Karpas-422 (cell line): Measurements from ENCODE around the gene SPOP. TPM values are rescaled to one million over a fixed set of nuclear protein-coding genes. Genes with fewer than 3 reads are reported as not detected.

ENCODE experiments used
- DNase-seq: peaks from one replicate; pipeline ENCODE4 v3.0.0-alpha.2; 2015
- H2AFZ ChIP-seq: fragments of 200-600 bp; sonication (generic); 2 replicates; pipeline ENCODE4 v1.6.1; 2014; ENCODE audit warnings: antibody characterized with exemption, low read length, mixed read lengths
- H3K27ac ChIP-seq: fragments of 200-600 bp; sonication (generic); 2 replicates; pipeline ENCODE4 v1.5.1; 2014; ENCODE audit warnings: mild to moderate bottlenecking, low read length, moderate library complexity
- H3K27me3 ChIP-seq: fragments of 200-600 bp; sonication (generic); 2 replicates; pipeline ENCODE4 v1.6.1; 2014; ENCODE audit warnings: low read length, mixed read lengths
- H3K36me3 ChIP-seq: fragments of 200-600 bp; sonication (generic); 2 replicates; pipeline ENCODE4 v1.6.1; 2014; ENCODE audit warnings: low read length, mixed read lengths; ENCODE audit not compliant: insufficient read depth
- H3K4me1 ChIP-seq: fragments of 200-600 bp; sonication (generic); 2 replicates; pipeline ENCODE4 v1.6.1; 2014; ENCODE audit warnings: mild to moderate bottlenecking, low read length, mixed read lengths
- H3K4me2 ChIP-seq: fragments of 200-600 bp; sonication (generic); 2 replicates; pipeline ENCODE4 v1.6.1; 2014; ENCODE audit warnings: low read length, low read depth, mild to moderate bottlenecking; ENCODE audit not compliant: poor library complexity, severe bottlenecking
- H3K4me3 ChIP-seq: fragments of 200-600 bp; sonication (generic); 2 replicates; pipeline ENCODE4 v1.5.1; 2014; ENCODE audit warnings: mild to moderate bottlenecking, antibody characterized with exemption, low read length, mixed read lengths
- H3K79me2 ChIP-seq: fragments of 200-600 bp; sonication (generic); 2 replicates; pipeline ENCODE4 v1.6.1; 2014; ENCODE audit warnings: mild to moderate bottlenecking, low read length, mixed read lengths
- H3K9ac ChIP-seq: fragments of 200-600 bp; sonication (generic); 2 replicates; pipeline ENCODE4 v1.6.0; 2014; ENCODE audit warnings: low read length
- H3K9me2 ChIP-seq: fragments of 200-600 bp; sonication (generic), shearing (Covaris generic); replicated peaks from 2 replicates; pipeline ENCODE4 v1.6.0; 2014; ENCODE audit warnings: mild to moderate bottlenecking, low read length, moderate library complexity; ENCODE audit not compliant: insufficient read depth
- H3K9me3 ChIP-seq: fragments of 300-700, 200-600 bp; sonication (generic); 2 replicates; pipeline ENCODE4 v1.6.1; 2014; ENCODE audit warnings: low read length, mixed read lengths
- H4K20me1 ChIP-seq: fragments of 200-600 bp; sonication (generic); 2 replicates; pipeline ENCODE4 v1.6.1; 2014; ENCODE audit warnings: mild to moderate bottlenecking, antibody characterized with exemption, low read length, low read depth; ENCODE audit not compliant: insufficient read depth
- total RNA-seq: library from RNA; depleted of rRNA; stranded (reverse); fragments of >200 nt; shearing (Covaris generic); gene quantifications from 2 replicates; pipeline ENCODE4 v1.2.3, GENCODE V29; 2014; ENCODE audit warnings: low replicate concordance

SPOP gene
- total RNA-seq, 1 experiment from 2014 or later = 49.0 TPM

GRCh38 chr17:49715717-49716279 is 37.9 kb upstream of the SPOP start:
- Histone ChIP-seq H3K4me1 (no peaks in the 10 kb centered on the region), H3K36me3 (no peaks in the 10 kb centered on the region), H3K9me2 (no peaks in the 10 kb centered on the region)

DNA sequence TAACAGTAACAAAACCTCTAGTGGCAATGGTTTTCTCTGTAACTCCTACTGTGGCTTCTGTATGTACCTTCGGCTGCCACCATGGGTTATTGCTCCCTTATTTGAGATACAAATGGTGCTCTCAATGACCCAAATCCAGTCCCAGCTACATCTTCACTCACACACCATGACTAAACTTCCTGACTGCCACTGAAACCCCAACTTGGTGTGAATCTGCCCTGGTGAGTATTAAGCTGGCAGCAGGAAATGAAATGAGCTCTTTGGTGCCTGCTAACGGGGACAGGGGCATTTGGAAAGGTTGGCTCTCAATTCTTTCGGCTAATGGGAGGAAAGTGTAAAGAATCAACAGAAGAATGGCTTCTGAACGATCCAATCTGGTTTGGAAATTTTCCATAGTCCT is 37.3 kb upstream of the SPOP start:
- Histone ChIP-seq H3K27ac (no peak overlapping the region), H3K4me2 (no peak overlapping the region), H3K36me3 (no peaks in the 10 kb centered on the region), H3K79me2 (no peaks in the 10 kb centered on the region), H3K4me3 (no peak overlapping the region), H3K27me3 (no peaks in the 10 kb centered on the region; the same call in 1 of the 2 replicates), H3K9me2 (no peaks in the 10 kb centered on the region), H2AFZ (no peak overlapping the region), H3K9me3 (no peaks in the 10 kb centered on the region), H3K9ac (no peak overlapping the region), H4K20me1 (no peaks in the 10 kb centered on the region), H3K4me1 (no peaks in the 10 kb centered on the region)
- no peak for DNase-seq

More at GRCh38 chr17:49715717-49716279, 37.9 kb upstream of the SPOP start:
- H3K9ac ChIP-seq = no peak overlapping the region
- H3K27me3 ChIP-seq = no peaks in the 10 kb centered on the region; the same call in 1 of the 2 replicates
- H4K20me1 ChIP-seq = no peaks in the 10 kb centered on the region
- no peak overlapping the region for H3K4me3 ChIP-seq
- H2AFZ ChIP-seq = no peak overlapping the region
- no peaks in the 10 kb centered on the region for H3K79me2 ChIP-seq
- DNase-seq = no peak
- no peak overlapping the region for H3K4me2 ChIP-seq
- no peaks in the 10 kb centered on the region for H3K9me3 ChIP-seq
- no peak overlapping the region for H3K27ac ChIP-seq

GRCh38 chr17:49708515-49709183 is 30.8 kb upstream of the SPOP start:
- DNase-seq = no peak
- Histone ChIP-seq H3K36me3 (peaks cover 18% of the 10 kb centered on the region; the same call in 1 of the 2 replicates), H3K27me3 (no peaks in the 10 kb centered on the region), H3K4me2 (peak overlapping the region; percentile 64), H3K4me3 (peak overlapping the region; percentile 97), H4K20me1 (no peaks in the 10 kb centered on the region), H3K27ac (no peak overlapping the region), H3K9me3 (no peaks in the 10 kb centered on the region), H3K79me2 (peaks cover 27% of the 10 kb centered on the region), H2AFZ (peak overlapping the region; percentile 69; the same call in 1 of the 2 replicates), H3K4me1 (peaks cover 19% of the 10 kb centered on the region), H3K9ac (peak overlapping the region; percentile 58), H3K9me2 (no peaks in the 10 kb centered on the region)

DNA sequence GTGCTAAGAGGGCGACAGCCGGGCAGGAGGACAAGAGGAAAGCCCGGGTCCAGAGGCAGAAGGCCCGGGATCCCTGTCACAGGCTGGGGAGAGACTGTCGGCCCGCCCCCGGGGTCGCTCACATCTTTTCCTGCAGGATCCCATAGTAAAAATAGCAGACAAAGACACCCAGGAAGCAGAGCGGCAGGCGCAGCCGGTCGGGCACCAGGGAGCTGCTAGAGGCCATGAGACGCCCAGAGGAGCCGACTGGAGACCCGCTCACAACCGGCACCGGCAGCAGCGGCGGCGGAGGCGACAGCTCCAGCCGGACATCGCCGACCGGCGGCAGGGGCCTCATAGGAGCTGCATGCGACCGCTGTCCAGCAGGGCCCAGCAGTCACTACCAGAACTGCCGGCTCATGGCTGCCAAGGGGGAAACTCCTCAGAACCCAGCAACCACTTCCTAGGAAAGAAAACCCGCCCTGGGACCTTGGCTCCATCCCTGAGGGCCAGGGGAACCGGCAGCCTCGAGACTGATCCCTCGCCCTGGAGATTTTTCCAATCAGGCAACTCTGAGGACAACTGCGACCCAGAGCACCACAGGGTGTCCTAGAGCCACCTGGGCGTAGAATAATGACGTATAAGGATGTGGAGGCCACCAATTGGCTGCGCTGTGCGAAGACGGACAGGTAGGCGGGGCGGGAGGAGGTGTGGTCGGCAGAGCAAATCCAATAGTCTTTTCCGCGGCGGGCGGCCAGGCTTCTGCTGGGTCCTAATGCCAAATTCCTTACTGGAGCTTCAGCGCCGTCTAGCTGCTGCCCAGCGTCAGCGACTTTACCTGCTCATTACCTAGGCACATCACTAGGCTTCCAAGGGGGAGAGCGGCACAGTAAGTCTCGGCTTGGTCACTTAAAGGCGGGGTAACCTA is 30.0 kb upstream of the SPOP start, which contains the start of gene SLC35B1:
SLC35B1 (minus strand) TSS at position 357 of the 907 bp plus-strand sequence; CDS start at position 226, 131 bp downstream.
- DNase-seq = peak; percentile 99
- peaks cover 19% of the 10 kb centered on the region for H3K4me1 ChIP-seq
- H3K4me3 ChIP-seq = peak within 1 kb of the TSS; percentile 97
- peak within 1 kb of the TSS; percentile 60 for H3K27ac ChIP-seq
- H4K20me1 ChIP-seq = no peaks in the 10 kb centered on the region
- peaks cover 23% of the 10 kb centered on the region; the same call in 1 of the 2 replicates for H3K36me3 ChIP-seq
- H3K27me3 ChIP-seq = no peaks in the 10 kb centered on the region
- H3K79me2 ChIP-seq = peaks cover 27% of the 10 kb centered on the region
- H3K9ac ChIP-seq = peak within 1 kb of the TSS; percentile 95
- H3K9me2 ChIP-seq = no peaks in the 10 kb centered on the region
- H2AFZ ChIP-seq = peak within 1 kb of the TSS; percentile 91
- peak within 1 kb of the TSS; percentile 85 for H3K4me2 ChIP-seq
- H3K9me3 ChIP-seq = no peaks in the 10 kb centered on the region

- Histone ChIP-seq H3K9ac (peak overlapping the region; percentile 95), H3K4me3 (peak overlapping the region; percentile 97), H4K20me1 (no peaks in the 10 kb centered on the region), H3K4me2 (peak overlapping the region; percentile 85), H3K79me2 (peaks cover 27% of the 10 kb centered on the region), H3K27ac (no peak overlapping the region; the same call in 1 of the 2 replicates), H3K9me3 (no peaks in the 10 kb centered on the region), H3K27me3 (no peaks in the 10 kb centered on the region), H3K36me3 (peaks cover 23% of the 10 kb centered on the region; the same call in 1 of the 2 replicates), H2AFZ (peak overlapping the region; percentile 91; the same call in 1 of the 2 replicates), H3K4me1 (peaks cover 19% of the 10 kb centered on the region), H3K9me2 (no peaks in the 10 kb centered on the region)
- peak; percentile 55 for DNase-seq
Observed at GRCh38 chr17:49707246-49707607, 29.3 kb upstream of the SPOP start.

- no peak overlapping the region for H3K4me2 ChIP-seq
- H3K4me1 ChIP-seq = peaks cover 19% of the 10 kb centered on the region
- H3K36me3 ChIP-seq = peaks cover 30% of the 10 kb centered on the region
- H2AFZ ChIP-seq = no peak overlapping the region
- no peaks in the 10 kb centered on the region for H3K9me2 ChIP-seq
- H4K20me1 ChIP-seq = no peaks in the 10 kb centered on the region
- H3K4me3 ChIP-seq = no peak overlapping the region
- H3K9me3 ChIP-seq = no peaks in the 10 kb centered on the region
- H3K27me3 ChIP-seq = no peaks in the 10 kb centered on the region
- no peak overlapping the region for H3K9ac ChIP-seq
- no peak overlapping the region for H3K27ac ChIP-seq
- H3K79me2 ChIP-seq = peaks cover 27% of the 10 kb centered on the region
- DNase-seq = no peak
Observed at GRCh38 chr17:49705254-49705653, 27.4 kb upstream of the SPOP start.

- H3K36me3 ChIP-seq = peaks cover 31% of the 10 kb centered on the region
Observed at GRCh38 chr17:49703557-49704277, 25.8 kb upstream of the SPOP start.

More at GRCh38 chr17:49703557-49704277, 25.8 kb upstream of the SPOP start:
- Histone ChIP-seq H3K27me3 (no peaks in the 10 kb centered on the region), H3K79me2 (peaks cover 27% of the 10 kb centered on the region), H3K4me2 (no peak overlapping the region), H3K9me3 (no peaks in the 10 kb centered on the region), H4K20me1 (no peaks in the 10 kb centered on the region), H3K9me2 (no peaks in the 10 kb centered on the region), H3K9ac (no peak overlapping the region), H3K4me3 (no peak overlapping the region), H2AFZ (no peak overlapping the region), H3K4me1 (peaks cover 17% of the 10 kb centered on the region), H3K27ac (no peak overlapping the region)
- peak; percentile 59 for DNase-seq
